GM18499 (cell line): ENCODE results near the gene CBX5.
"Not testable (repeated sequence)": the region's sequence is repeated elsewhere in the genome, so short reads cannot be mapped to it uniquely, and the experiment has no call there.

Experiments
- ATAC-seq: cut with Tn5 transposase; IDR thresholded peaks from one replicate; pipeline ENCODE4 v1.9.1; 2021; ENCODE audit warnings: moderate number of reproducible peaks; ENCODE audit not compliant: insufficient read depth, unreplicated experiment

The CBX5 gene

GRCh38 chr12:54279632-54280467 lies at the start of gene CBX5:
Gene CBX5 (minus strand): TSS chr12:54280122. CDS start chr12:54257650, 22,472 bp downstream.
- ATAC-seq = peak; percentile 69

- ATAC-seq = no peak
Observed at GRCh38 chr12:54328595-54329337, 48.8 kb upstream of the CBX5 start.

- not testable (repeated sequence) for ATAC-seq
Observed at GRCh38 chr12:54325442-54326109, 45.7 kb upstream of the CBX5 start.

- ATAC-seq = peak; percentile 94
Observed at GRCh38 chr12:54324617-54325441, 44.9 kb upstream of the CBX5 start, which contains the start of gene COPZ1. Gene COPZ1 (plus strand): TSS chr12:54325131. CDS start chr12:54325164, 33 bp downstream.

- ATAC-seq = no peak
Observed at GRCh38 chr12:54321363-54321762, 41.4 kb upstream of the CBX5 start.

- not testable (repeated sequence) for ATAC-seq
Observed at GRCh38 chr12:54312309-54312708, 32.4 kb upstream of the CBX5 start.

GRCh38 chr12:54311051-54311450 lies 31.1 kb upstream of the CBX5 start:
- ATAC-seq = no peak

- ATAC-seq = no peak
Observed at GRCh38 chr12:54306925-54307741, 27.2 kb upstream of the CBX5 start.

GRCh38 chr12:54304187-54304810 lies 24.4 kb upstream of the CBX5 start:
- ATAC-seq = no peak

- ATAC-seq = no peak
Observed at GRCh38 chr12:54303640-54304039, 23.7 kb upstream of the CBX5 start.

GRCh38 chr12:54301428-54302048 lies 21.6 kb upstream of the CBX5 start:
- ATAC-seq = no peak

- no peak for ATAC-seq
Observed at GRCh38 chr12:54300732-54301427, 21.0 kb upstream of the CBX5 start, which contains the start of gene NFE2. Gene NFE2 (minus strand): TSS chr12:54301015. CDS start chr12:54295248, 5,767 bp downstream.

GRCh38 chr12:54300225-54300731 lies 20.4 kb upstream of the CBX5 start:
- ATAC-seq = no peak

- ATAC-seq = no peak
Observed at GRCh38 chr12:54299515-54300224, 19.7 kb upstream of the CBX5 start.

GRCh38 chr12:54298904-54299303 lies 19.0 kb upstream of the CBX5 start:
- ATAC-seq = no peak

GRCh38 chr12:54296393-54297099 lies 16.6 kb upstream of the CBX5 start:
- no peak for ATAC-seq
